Suppressor macrophage treated with lipopolysaccharide for 4 hours (primary cell): Measurements from ENCODE around the gene THSD4.

Experiments
- DNase-seq: peaks from one replicate; pipeline ENCODE4 v3.0.0-alpha.2; 2020

The THSD4 gene

DNA sequence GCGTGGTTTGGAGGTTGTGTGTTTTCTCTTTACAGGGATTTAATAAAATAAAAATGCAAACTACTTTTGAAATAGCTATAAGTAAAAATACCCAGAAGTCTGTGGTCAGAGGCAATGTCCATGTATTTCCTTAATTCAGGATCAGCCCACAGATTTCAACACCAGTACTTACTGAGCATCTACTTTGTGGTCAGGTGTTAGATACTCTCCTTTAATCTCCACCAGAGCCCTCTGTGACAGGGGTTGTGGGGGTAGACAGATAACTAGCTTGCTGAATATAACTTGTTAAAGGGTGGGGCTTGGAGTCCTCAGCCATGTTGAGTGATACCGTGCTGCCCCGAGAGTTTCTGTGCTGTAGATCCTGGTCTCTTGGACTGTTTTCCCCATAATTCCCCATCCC, 451.0 kb downstream of the THSD4 start:
- DNase-seq: no peak

DNA sequence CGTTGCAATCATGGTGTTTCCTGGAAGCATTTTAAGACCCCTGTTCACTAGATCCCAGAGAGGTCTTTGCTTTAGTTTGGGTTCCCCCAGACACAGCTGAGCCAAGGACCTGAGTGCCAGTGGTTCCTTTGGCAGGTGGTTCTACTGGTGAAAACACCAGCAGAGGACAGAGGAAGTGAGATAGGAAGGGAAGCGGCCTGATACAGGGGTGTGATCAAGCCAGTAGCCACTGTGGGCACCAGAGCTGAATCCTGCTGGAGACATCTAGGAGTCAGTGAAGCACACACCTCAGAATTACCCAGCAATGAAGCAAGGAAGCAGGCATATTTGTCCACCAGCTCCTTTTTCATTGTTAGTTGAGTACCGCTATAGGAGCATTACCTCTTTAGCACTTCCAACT, 451.9 kb downstream of the THSD4 start:
- DNase-seq: no peak

DNA sequence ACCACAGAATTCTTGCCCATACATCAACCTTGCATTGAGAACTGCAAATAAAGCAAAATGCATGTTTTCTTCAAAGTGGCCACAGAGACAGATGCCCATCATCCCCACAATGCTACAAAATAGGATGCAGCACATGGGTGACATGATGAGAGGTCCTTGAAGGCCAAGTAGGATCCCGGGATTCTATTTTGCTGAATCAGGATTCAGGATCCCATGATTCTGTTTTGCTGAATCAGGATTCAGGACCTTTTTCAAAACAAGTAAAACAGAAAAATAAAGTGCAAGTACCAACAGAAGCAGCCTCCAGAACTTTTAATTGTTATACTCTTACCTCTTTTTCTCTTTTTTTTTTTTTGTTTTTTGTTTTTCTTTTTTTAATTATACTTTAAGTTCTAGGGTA, 453.0 kb downstream of the THSD4 start:
- DNase-seq: no peak

DNA sequence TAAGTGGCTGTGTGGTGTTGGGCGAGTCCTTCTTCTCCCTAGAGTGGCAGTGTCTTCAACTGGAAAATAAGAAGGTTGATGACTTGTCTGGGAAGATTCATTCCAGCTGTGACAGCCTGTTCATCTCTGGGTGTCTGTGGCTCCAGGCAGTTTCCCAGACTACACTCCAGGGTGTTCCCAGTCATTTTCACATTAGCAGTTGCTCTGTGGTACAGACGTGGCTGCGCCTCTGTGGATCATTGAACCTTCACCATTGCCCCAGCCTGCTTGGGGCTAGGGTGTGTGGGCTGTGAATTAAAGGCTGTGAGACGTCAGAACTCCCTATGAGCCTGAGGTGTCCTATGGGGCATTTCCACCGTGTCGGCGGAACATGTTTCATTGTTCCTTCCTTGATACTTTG, 455.5 kb downstream of the THSD4 start:
- no peak for DNase-seq

DNA sequence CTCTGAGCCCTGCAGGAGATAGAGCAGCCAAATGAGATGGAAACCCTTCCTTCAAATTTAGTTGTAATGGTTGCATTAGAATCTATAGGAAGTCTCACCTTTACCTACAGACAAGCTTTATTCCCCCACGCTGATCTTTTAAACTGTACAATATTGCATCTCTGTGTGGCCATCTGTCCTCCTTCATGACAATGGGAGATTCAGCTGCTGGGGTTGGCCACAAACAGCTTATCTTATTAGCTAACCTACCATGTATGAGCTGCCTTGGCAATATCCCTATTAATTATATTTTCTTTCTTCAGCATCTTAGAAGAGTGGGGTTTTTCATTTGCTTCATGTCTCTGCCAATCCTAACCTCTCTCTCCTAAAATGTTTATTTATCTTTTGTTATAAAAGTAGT, 456.4 kb downstream of the THSD4 start:
- no peak for DNase-seq

DNA sequence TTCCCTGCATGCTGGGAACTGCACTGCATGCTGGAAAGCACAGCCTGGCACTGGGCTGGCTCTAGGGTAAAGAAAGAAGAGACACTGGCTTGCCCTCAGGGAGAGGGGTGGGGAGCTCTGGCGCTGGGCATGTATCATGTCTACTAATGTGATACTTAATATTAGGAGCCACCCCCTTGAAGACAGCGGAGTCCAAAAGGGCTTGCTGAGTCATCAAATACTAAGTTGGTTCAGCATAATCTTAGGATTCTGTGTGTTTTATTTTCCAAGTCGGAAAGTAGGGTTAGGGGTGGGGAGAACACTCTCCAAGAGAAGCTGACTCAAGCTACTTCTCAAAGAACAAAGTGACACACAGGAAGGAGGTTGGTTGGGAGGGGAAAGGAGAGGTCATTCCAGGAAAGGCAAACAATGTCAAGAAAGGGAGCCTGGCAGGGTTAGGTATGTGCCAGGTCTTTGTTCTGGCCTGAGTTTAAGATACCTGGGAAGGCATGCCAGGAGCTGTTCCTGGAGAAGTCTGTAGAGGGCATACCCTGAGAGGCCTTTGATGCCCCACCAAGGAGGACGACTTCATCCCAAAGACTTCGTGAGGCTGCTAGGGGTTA, 457.3 kb downstream of the THSD4 start:
- DNase-seq: no peak

DNA sequence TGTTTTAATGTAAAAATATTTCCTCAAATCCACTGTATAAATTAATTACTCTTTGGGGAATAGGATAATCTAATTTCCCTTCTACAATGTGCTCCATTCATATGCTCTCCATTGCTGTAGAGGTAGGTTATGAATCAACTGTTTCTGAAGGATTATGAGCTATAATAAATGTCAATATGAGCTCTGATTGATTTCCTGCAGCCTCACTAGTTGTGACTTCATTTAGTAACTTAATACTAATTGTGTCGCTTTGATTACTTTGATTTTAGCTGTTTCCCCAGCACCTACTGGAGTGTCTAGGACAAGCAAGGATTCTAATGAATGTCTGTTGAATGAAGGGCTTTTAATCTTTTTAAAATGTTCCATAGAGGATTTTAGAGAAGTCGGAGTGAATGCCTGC, 458.3 kb downstream of the THSD4 start:
- DNase-seq: no peak

DNA sequence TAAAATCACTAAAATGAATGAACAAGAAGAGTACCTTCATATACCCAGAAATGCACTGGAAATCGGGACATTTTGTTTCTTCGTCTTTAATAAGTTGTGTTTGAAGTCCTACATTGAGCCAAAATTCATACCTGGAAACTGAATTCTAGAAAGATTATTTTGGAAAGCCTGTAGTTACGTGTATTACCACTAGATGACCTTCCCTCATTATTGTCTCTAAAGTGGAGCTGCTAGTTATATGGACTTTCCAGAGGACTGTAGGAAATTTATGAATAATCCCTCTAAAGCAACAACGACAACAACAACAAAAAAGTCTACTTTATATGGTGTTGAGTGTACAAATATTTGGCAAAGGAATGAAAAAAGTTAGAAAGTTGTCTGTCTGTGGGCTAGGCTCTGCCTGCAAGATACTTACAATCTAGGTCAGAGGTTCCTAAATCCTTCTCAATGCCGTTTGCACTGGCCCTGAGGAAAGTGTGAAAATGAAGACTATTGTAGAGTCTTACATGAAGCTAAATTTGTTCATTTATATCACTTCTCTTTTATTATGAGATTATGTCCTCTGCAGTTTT, 460.3 kb downstream of the THSD4 start:
- DNase-seq: peak; percentile 1

DNA sequence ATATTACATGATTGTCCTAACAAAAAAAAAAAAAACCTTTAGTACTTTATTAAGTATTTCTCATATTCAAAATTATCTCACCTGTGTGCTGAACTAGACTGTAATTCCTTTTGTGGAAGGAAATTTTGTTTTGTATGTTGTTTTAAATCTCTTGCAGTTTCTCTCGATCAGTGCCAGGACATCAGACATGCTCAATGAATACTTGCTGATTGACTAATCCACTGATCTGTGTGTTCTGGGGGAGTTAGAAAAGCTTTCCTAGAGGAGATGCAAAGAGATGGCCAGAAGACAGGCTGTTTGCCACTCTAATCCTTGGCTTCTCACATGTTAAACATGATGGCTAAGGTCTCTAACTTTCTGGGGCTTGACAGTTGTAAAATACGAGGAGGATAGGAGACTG, 461.8 kb downstream of the THSD4 start:
- DNase-seq: no peak

DNA sequence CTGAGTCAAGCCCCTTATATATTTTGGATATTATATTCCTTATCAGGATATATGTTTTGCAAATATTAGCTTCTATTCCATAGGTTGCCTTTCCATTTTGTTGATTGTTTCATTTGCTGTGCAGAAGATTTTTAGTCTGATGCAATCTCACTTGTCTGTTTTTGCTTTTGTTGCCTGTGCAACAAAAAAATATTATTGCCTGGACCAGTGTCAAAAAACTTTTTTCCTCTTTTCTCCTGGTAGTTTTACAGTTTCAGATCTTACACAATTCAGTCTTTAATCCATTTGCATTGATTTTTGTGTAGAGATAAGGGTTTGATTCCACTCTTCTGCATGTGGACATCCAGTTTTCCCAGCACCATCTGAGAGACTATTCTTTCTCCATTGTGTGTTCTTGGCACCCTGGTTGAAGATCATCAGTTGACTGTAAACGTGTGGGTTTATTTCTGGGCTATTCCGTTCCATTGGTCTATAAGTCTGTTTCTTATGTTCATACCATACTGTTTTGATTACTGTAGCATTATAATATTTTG, 466.2 kb downstream of the THSD4 start:
- no peak for DNase-seq

DNA sequence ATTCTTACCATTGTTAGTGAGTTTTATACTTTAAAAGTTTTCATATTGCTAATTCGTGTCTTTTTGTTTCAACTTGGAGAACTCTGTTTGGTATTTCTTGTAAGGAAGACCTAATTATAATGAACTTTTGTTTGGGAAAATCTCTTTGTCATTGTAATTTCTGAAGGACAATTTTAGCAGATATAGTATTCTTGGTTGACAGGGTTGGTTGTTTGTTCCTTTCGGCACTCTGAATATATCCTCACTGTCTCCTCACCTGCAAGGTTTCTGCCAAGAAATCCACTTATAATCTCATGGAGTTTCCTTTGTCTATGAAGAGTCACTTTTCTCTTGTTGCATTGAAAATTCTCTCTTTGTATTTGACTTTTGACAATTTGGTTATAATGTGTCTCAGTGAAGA, 469.9 kb downstream of the THSD4 start:
- DNase-seq: no peak

DNA sequence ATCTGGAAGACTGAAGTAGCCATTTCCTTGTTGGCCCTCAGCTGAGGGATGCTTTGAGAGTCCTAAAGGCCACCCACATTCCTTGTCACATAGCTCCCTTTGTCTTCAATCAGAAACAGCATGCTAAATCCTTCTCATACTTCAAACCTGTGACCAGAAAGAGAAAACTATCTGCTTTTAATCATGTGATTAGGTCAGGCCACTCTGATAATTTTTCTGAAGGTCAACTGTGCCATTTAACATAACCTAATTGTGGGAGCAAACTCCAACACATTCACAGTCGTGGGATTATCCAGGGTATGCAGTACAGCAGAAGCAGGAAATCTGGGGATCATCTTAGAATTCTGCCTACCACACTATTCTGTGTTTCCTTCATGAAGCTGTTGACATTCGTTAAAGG, 471.2 kb downstream of the THSD4 start:
- DNase-seq: no peak

DNA sequence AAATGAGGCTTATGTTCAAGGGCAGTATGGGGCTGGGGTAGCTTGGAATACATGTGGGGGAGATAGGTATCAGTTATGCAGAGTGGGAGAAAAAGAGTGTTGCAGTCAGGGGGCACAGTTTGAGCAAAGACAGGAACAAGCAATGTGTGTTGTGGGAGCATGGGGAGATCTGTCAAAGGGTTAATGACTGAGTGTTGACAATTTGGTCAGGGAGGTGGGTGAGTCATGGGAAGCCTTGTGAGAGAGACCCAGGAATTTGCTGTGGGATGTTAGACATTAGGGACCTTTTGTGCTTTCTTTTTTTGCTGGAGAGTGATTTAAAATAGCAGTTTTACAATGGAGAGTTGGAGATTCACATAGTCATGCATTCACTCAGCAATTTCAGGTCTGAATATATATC, 473.5 kb downstream of the THSD4 start:
- no peak for DNase-seq

DNA sequence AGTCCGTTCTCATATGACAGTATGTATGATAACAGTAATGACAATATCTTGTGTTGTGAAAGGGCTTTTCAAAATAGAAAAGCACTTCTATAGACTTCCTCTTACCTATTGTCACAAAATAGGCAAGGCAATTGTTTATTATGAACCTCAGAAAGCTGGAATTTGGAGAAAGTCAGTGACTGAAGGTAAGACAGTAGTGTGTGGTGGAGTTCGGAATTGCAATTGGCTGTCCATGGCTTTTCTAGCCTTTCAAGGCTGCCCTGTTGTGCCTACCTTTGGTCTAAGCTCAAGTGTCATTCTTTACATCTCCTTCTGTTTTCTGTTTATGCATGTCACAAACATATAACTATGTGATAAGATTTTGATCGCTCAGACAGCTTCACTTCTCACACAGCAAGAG, 475.8 kb downstream of the THSD4 start:
- DNase-seq: no peak

DNA sequence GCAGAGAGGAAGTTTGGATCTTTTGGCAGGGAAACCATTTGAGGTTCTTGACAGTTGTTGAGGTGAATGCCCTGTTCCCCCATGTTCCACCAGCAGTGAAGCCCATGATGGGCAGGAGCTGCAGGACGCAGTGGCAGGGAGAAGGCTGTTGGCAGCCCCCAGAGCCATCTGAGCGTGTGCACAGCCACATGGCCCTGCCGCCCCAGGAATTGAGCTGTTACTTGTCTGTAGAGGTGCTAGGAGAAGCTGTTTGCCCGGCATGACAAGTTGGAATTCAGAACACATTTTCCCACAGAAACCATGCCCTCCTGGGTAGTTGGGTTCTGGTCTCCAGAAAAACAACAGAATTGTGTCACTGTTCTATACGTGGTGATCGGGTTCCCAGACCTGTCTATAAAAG, 476.9 kb downstream of the THSD4 start:
- no peak for DNase-seq

DNA sequence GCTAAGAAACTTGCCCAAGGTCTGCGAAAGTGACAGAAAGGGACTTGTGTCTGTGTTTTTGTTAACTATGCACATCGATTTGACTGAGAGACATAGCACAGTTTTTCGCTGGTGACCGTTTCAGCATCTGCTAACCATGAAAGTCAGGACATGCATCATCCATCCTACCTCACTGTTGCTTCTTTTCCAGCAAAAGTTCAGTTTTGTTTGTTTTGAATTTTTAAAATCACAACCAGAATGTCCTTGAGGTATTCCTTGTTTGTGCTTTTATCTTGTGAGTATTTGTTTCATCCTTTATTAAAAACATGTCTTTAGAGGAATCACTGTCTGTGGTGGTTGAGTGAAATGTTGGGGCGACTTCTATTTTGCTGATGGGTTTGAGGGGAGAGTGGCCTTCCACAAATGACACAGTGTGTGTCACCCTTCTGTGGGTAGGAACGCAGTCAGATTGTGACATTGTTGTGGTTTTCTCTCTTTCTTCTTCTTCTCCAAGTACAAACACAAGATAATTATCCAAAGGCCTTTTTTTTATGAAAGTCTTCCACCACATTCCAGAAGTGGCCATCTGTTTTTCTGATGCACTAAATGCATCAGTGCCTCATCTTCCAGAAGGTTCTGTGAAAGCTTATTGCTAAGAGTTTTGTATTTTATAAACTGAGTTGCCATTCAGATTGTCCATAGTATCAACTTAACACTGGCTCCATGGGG, 480.7 kb downstream of the THSD4 start:
- no peak for DNase-seq

DNA sequence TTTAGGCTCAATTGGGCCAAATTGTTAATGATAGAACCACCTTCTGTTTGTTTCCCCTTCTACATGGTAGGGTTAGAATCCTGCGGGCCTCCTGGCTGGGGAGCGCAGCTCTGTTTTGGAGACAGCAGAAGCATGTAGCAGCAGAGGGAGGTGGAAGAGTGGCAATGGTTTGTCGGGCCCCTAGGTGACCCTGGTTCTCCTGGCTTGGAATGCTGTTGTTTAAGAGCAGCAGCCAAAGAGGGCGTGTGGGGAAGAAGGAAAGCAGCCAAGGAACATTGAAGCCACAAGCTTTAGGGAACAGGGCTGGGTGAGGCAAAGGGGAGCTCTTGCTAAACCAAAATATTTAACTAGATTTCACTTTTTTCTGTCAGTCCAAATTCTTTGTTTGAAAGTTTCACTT, 481.4 kb downstream of the THSD4 start:
- no peak for DNase-seq

DNA sequence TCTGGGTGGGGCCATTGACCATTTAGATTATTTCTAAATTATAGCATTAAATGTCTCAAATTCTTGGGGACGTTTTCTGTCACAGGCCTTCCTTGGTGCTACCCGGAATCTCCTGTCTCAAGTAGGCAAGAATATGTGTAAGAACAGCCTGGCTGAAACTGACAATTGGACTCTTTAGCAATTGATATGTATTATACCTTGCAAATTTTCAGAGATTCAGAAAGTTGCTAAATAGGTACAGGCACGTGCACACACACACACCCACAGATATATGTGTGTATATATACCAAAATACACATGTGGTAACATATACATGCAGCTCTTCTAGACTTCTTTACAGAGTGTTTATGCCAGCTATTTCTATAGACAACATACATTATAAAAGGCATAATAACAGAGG, 481.9 kb downstream of the THSD4 start:
- no peak for DNase-seq

DNA sequence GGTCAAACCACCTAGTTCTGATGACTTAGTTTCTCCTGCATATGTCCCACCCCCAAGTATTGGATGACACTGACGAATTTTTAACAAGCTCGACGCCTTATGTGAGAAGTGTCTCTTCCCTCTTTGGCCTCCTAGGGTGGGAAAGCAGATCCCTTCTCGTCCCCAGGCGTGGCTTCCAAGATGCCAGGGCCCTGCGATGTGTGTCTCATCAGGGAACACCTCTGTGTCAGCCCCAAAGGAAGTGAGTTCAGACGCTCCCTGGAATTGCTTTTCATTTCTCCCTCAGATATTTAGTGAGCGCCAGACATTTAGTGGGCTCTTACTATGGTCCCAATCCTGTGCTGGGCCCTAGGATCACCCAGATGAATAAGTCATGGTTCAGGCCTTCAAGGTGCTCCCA, 482.4 kb downstream of the THSD4 start:
- DNase-seq: no peak

DNA sequence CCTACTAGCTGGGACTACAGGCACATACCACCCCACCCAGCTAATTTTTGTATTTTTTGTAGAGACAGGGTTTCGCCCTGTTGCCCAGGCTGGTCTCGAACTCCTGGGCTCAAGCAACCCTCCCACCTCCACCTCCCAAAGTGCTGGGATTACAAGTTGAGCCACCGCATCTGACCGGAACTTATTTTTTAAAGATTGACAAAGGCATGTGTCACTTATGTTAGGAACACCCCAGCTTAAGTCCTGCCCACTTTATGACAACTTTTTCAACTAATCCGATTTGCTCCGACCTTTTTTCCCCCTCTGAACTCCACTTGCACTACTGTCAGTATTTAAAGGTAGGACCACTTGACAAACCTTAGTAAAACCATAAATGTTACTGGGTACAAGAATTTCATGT, 483.5 kb downstream of the THSD4 start:
- no peak for DNase-seq

DNA sequence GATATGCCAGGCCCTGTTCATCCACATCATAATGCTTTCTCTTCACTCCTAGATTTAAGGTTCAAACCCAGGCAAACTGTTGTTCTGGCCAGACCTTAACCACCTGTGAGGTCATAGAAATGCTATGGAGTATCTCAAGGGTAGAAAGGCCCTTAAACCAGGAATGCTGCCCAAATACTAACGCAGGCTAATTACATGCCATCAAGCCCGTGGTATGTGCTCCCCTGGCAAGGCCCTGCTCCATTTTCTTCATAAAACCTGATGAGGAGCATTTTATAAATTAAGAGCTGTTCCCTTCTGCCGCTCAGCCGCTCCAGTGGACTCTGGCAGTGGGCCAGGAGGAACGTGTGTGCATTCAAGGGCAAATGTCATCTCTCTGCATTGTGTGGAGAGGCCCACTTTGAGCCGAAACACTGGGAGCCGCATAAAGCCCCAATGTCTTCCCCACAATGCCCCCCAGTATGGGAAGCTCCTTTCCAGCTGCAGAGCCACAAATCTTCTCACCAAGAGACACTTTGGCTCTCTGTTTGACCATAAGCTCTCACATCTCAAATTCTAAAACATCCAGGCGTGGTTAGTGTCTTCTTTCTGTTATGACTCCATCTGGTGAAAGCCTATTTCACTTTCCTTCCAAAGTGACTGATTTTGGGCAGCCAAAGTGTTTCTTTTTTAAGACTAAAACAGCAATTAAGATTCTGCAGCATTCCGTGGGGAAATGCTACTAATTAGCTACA, 484.3 kb downstream of the THSD4 start:
- DNase-seq: no peak

DNA sequence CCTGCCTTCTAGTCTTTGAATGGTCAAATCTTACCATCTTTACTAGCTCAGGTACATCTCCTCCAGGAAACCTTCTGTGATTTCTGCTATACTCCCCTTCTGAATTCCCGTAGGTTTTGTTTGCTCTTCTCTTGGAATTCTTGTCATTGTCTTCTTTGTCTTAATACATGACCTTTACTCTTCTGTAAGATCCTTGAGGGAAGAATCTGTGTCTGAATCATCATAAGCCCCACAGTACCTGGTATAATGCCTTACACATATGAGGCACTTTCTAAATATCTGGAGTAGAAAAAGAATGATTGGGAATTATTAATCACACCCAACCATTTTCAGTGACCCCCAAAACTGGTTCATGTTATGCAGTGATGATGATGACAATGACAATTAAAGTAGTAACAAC, 485.0 kb downstream of the THSD4 start:
- no peak for DNase-seq

DNA sequence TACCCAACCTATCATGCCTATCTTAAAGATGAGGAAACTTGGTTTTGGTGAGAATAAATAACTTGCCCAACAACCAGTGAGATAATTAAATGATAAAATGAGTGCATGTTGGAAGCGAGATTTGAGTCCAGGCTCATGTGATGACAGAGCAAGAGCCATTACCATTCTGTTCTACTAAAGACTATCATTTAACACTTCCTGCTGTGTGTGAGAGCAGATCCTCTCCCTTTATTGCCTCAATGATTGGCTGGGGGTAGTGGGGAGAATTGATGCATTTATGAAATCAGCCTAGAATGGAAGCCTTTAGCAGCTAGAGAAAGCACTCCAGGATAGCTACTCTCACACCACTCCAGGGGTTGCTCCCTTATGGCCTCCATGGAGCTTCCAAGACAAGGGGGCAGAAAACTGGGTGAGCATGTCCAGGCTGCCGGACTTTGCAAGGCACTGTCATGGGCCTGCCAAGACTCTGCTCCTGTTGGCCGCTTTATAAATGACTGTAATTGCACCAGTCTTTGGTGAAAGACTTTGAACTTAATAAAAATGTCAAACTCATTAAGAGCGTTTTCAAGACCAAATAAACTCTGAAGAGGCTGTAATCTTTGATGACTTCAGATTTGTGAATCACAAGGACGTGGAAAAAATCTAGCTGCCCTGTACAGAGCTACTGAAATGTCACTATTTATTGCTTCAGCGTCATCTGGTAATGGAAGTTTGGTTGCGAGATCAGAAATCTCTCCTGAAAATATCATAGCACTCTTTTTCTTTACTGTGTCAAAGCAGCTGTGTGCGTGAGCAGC, 486.0 kb downstream of the THSD4 start:
- no peak for DNase-seq
